HCT116 (cell line): ENCODE measurements around the gene BEX5. TPM values are rescaled to one million over a fixed set of nuclear protein-coding genes. Genes with fewer than 3 reads are reported as not detected.
"Not testable (repeated sequence)": the region's sequence is repeated elsewhere in the genome, so short reads cannot be mapped to it uniquely, and the experiment has no call there.

Source experiments
- ATAC-seq: fragments of 200-7000 bp; cut with Tn5 transposase; 2 replicates; pipeline ENCODE4 v1.9.1; 2020; ENCODE audit warnings: mild to moderate bottlenecking, moderate library complexity
- BruUV-seq: library from RNA; stranded (reverse); fragments of 400-500 nt; replicated peaks from 2 replicates; lab custom pipeline; 2021; lab: Mats Ljungman, UMichigan
- CTCF ChIA-PET: fragments of 300-600 bp; sonication (Branson Sonifier 250); formaldehyde crosslinking; loops from one replicate; lab custom pipeline; 2021; ENCODE audit warnings: antibody characterized with exemption; lab: Charles Lee
- POLR2A ChIA-PET: fragments of 300-600, 350-600 bp; sonication (Branson Sonifier 250); formaldehyde crosslinking; loops from one replicate; lab custom pipeline; 2021; ENCODE audit warnings: antibody characterized with exemption; lab: Charles Lee
- RAD21 ChIA-PET, 2 experiments: fragments of 300-600 bp; sonication (Branson Sonifier 250); formaldehyde crosslinking; loops; one replicate each; lab custom pipeline; 2023; ENCODE audit warnings: low total read pairs in 2 of 2; ENCODE audit not compliant: uncharacterized antibody in 2 of 2, unreplicated experiment in 2 of 2, low non-redundant PET in 1 of 2; lab: Charles Lee
- DNase-seq: peaks from one replicate; pipeline ENCODE4 v3.0.0-alpha.2; 2010; ENCODE audit warnings: low read depth, low spot score
- H2AFZ ChIP-seq: fragments of 200-600 bp; shearing (Covaris generic), sonication (generic); 2 replicates; pipeline ENCODE4 v1.6.1; 2017; ENCODE audit warnings: low read depth, mixed run types, mixed read lengths, antibody characterized with exemption, low read length; ENCODE audit not compliant: poor library complexity, severe bottlenecking
- H3K27ac ChIP-seq: 2 replicates; pipeline ENCODE4 v1.5.1; 2012; ENCODE audit warnings: low read depth, low read length
- H3K27me3 ChIP-seq: fragments of 200-600 bp; sonication (generic); 2 replicates; pipeline ENCODE4 v1.6.1; 2016; ENCODE audit warnings: mixed run types, low read length, mixed read lengths; ENCODE audit not compliant: insufficient read depth
- H3K36me3 ChIP-seq, 2 experiments: fragments of 200-500 bp in 1 of 2; fragments of 200-600 bp in 1 of 2; sonication (Bioruptor generic) in 1 of 2; sonication (generic) in 1 of 2; 2 replicates each; pipeline versions ENCODE4 v1.5.1 to v1.6.1; 2014 to 2016; ENCODE audit warnings: low read length in 2 of 2, inconsistent platforms in 1 of 2, mixed read lengths in 1 of 2, mixed run types in 1 of 2; ENCODE audit not compliant: insufficient read depth in 2 of 2, control insufficient read depth in 1 of 2
- H3K4me1 ChIP-seq, 2 experiments: fragments of 200-600 bp in 1 of 2; sonication (generic) in 1 of 2; 2 replicates each; pipeline versions ENCODE4 v1.5.1 to v1.6.1; 2012 to 2017; ENCODE audit warnings: low read length in 2 of 2, inconsistent platforms in 1 of 2, mild to moderate bottlenecking in 1 of 2, mixed read lengths in 1 of 2, mixed run types in 1 of 2, moderate library complexity in 1 of 2; ENCODE audit not compliant: insufficient read depth in 2 of 2, control insufficient read depth in 1 of 2
- H3K4me2 ChIP-seq: fragments of 200-600 bp; sonication (generic); 2 replicates; pipeline ENCODE4 v1.6.1; 2017; ENCODE audit warnings: mixed run types, low read length, mixed read lengths
- H3K4me3 ChIP-seq, 2 experiments: fragments of 200-600 bp in 1 of 2; sonication (generic) in 1 of 2; replicated peaks in 1 of 2; 2 replicates each; pipeline ENCODE4 v1.5.1; 2011 to 2016; ENCODE audit warnings: low read length in 2 of 2, control low read depth in 1 of 2, low read depth in 1 of 2, mild to moderate bottlenecking in 1 of 2, mixed read lengths in 1 of 2, mixed run types in 1 of 2
- H3K79me2 ChIP-seq: fragments of 200-600 bp; sonication (generic); 2 replicates; pipeline ENCODE4 v1.6.1; 2017; ENCODE audit warnings: mild to moderate bottlenecking, mixed run types, low read length, moderate library complexity, mixed read lengths; ENCODE audit not compliant: insufficient read depth
- H3K9ac ChIP-seq: fragments of 200-600 bp; sonication (generic); 2 replicates; pipeline ENCODE4 v1.6.1; 2016; ENCODE audit warnings: low read length, mixed read lengths
- H3K9me2 ChIP-seq: fragments of 200-600 bp; sonication (generic), shearing (Covaris generic); 2 replicates; pipeline ENCODE4 v1.6.1; 2017; ENCODE audit warnings: mixed run types, mild to moderate bottlenecking, moderate library complexity; ENCODE audit not compliant: insufficient read depth
- H3K9me3 ChIP-seq, 2 experiments: fragments of 200-500 bp in 1 of 2; fragments of 200-600 bp in 1 of 2; sonication (Bioruptor generic) in 1 of 2; sonication (generic) in 1 of 2; 2 replicates each; pipeline ENCODE4 v1.6.1; 2014 to 2017; ENCODE audit warnings: low read length in 2 of 2, mixed read lengths in 2 of 2, inconsistent platforms in 1 of 2, low read depth in 1 of 2, mild to moderate bottlenecking in 1 of 2, mixed run types in 1 of 2, moderate library complexity in 1 of 2; ENCODE audit not compliant: control insufficient read depth in 1 of 2, insufficient read depth in 1 of 2
- H4K20me1 ChIP-seq: fragments of 200-600 bp; sonication (generic), shearing (Covaris generic); 2 replicates; pipeline ENCODE4 v1.6.1; 2017; ENCODE audit warnings: mixed run types, mild to moderate bottlenecking, moderate library complexity; ENCODE audit not compliant: insufficient read depth
- CBX3 ChIP-seq: IDR thresholded peaks from 2 replicates; pipeline ENCODE4 v1.6.1; 2012; ENCODE audit warnings: low read depth
- EGR1 ChIP-seq: IDR thresholded peaks from 2 replicates; pipeline ENCODE4 v1.6.1; 2012; ENCODE audit warnings: low read depth
- ELF1 ChIP-seq: IDR thresholded peaks from 2 replicates; pipeline ENCODE4 v1.6.1; 2012; ENCODE audit warnings: low read depth, borderline replicate concordance
- POLR2A ChIP-seq: IDR thresholded peaks from 2 replicates; pipeline ENCODE4 v1.7.0; 2011; ENCODE audit warnings: borderline replicate concordance; ENCODE audit not compliant: insufficient read depth, insufficient read length; ENCODE audit errors: extremely low read depth
- SIN3A ChIP-seq: IDR thresholded peaks from 2 replicates; pipeline ENCODE4 v1.6.1; 2012; ENCODE audit warnings: low read depth
- SP1 ChIP-seq: IDR thresholded peaks from 2 replicates; pipeline ENCODE4 v1.6.1; 2012; ENCODE audit warnings: low read depth
- TCF7L2 ChIP-seq: IDR thresholded peaks from 2 replicates; pipeline ENCODE4 v1.7.0; 2011; ENCODE audit warnings: borderline replicate concordance, inconsistent platforms; ENCODE audit not compliant: insufficient read depth, insufficient read length; ENCODE audit errors: extremely low read depth
- YY1 ChIP-seq: IDR thresholded peaks from 2 replicates; pipeline ENCODE4 v1.6.1; 2011; ENCODE audit warnings: low read length, low read depth, moderate library complexity, mild to moderate bottlenecking; ENCODE audit not compliant: insufficient replicate concordance; ENCODE audit errors: extremely low read depth
- ZNF274 ChIP-seq: fragments of 200-500 bp; sonication (Bioruptor generic); IDR thresholded peaks from 2 replicates; pipeline ENCODE4 v1.6.1; 2014; ENCODE audit warnings: mild to moderate bottlenecking, low read depth, low read length, inconsistent platforms
- intact Hi-C: fragments of 100-400 bp; cut with micrococcal nuclease; formaldehyde crosslinking; loops from 2 replicates; pipeline ENCODE4 v1.10.0; 2022
- total RNA-seq: library from RNA; stranded (reverse); gene quantifications from one replicate; pipeline ENCODE4 v1.2.1, GENCODE V29; 2021; ENCODE audit not compliant: unreplicated experiment
- TF ChIP-seq, protein P1 (sequence below): IDR thresholded peaks from 2 replicates; pipeline ENCODE4 v1.6.1; 2012

BEX5 gene
- total RNA-seq, 1 experiment from 2014 or later: not detected

DNA sequence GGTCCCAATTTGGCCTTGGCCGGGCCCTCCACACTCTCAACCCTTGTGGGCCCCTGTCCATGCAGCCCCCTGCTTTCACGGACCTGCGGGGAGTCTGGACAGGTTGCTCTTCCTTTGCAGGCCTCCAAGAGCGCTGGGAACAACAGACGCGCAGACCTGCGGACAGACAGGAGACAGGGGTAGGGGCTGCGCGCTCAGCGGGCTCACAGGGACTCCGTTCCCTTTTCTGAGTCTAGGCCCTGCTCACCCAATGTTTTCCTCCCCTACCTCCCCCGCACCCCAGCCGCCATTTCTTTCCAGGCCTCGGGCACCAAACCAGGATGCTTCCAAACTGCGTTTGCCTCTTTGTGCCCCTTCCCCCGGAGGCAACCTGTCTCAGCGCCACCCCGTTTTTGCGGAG lies 14.1 kb downstream of the BEX5 start:
- H4K20me1 ChIP-seq, H2AFZ ChIP-seq, H3K4me3 ChIP-seq, CTCF ChIA-PET, H3K36me3 ChIP-seq, H3K9ac ChIP-seq, H3K4me2 ChIP-seq, POLR2A ChIA-PET, BruUV-seq, H3K27me3 ChIP-seq, RAD21 ChIA-PET, intact Hi-C loops, H3K79me2 ChIP-seq, H3K9me3 ChIP-seq, H3K27ac ChIP-seq, H3K9me2 ChIP-seq, H3K4me1 ChIP-seq, ATAC-seq, DNase-seq: not testable (repeated sequence)

DNA sequence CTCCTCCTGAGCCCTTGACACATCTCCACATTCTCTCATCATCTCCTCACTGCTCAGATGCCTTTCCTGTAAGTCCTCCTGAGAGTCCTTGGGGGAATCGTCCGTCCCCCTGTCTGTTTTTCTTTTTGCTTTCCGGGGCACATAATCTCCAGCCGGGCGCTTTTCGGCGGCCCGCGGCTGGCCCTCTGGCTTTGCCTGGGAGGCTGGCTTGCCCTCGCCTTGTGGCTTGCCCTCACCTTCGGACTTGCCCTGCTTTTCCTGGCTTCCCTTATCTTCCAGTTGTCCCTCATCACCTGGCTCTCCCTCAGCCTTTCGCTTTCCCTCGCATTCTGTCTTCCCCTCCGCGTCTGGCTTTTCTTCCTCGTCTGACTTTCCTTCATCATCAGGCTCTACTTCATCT lies 14.9 kb downstream of the BEX5 start:
- H3K4me3 ChIP-seq, BruUV-seq, H3K4me1 ChIP-seq, DNase-seq, H3K27me3 ChIP-seq, H3K36me3 ChIP-seq, RAD21 ChIA-PET, POLR2A ChIA-PET, intact Hi-C loops, H4K20me1 ChIP-seq, H3K4me2 ChIP-seq, H3K9me2 ChIP-seq, H3K27ac ChIP-seq, H3K9ac ChIP-seq, H3K79me2 ChIP-seq, H3K9me3 ChIP-seq, CTCF ChIA-PET, ATAC-seq, H2AFZ ChIP-seq: not testable (repeated sequence)

DNA sequence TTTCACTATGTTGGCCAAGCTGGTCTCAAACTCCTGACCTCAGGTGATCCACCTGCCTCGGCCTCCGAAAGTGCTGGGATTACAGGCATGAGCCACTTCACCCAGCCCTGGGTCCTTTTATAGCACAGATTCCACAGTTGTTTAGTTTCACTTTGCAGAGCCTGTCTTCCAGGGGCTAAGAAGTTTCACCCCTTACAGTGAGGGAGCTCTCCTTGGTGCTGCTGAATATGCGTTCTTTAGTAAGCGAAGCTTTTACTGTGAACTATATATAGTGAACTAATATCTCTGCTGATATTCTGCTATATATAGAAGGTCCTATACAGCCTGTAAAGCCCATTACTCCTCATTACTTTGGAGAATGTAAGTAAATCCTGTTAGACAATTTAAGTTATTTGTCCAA lies 17.7 kb downstream of the BEX5 start:
- no TSS peak for BruUV-seq
- DNase-seq (no peak), ATAC-seq (no peak)
- Histone ChIP-seq H3K4me2 (no peak overlapping the region), H3K4me3 (no peak overlapping the region), H3K36me3 (no peaks in the 10 kb centered on the region), H3K27ac (no peak overlapping the region), H3K9me2 (no peaks in the 10 kb centered on the region), H3K9me3 (no peaks in the 10 kb centered on the region), H3K79me2 (no peaks in the 10 kb centered on the region), H3K27me3 (peaks cover 7% of the 10 kb centered on the region), H2AFZ (no peak overlapping the region), H4K20me1 (no peaks in the 10 kb centered on the region), H3K4me1 (no peaks in the 10 kb centered on the region), H3K9ac (no peak overlapping the region)
- CTCF ChIA-PET: no interaction called here
- intact Hi-C loops: no loop called here
- TF ChIP-seq POLR2A: no peak
- no peak for TF ChIP-seq EGR1
- TF ChIP-seq ZNF274: no peak
- no peak for TF ChIP-seq YY1
- no peak for TF ChIP-seq SIN3A
- TF ChIP-seq CBX3: no peak
- no peak for TF ChIP-seq TCF7L2
- TF ChIP-seq ELF1: no peak
- no peak for TF ChIP-seq SP1
- TF ChIP-seq, protein P1, sequence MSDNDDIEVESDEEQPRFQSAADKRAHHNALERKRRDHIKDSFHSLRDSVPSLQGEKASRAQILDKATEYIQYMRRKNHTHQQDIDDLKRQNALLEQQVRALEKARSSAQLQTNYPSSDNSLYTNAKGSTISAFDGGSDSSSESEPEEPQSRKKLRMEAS: no peak
- RAD21 ChIA-PET: no interaction called here
- POLR2A ChIA-PET: no interaction called here
